22Rv1 (cell line): ENCODE measurements around the gene MRPL41.

Experiments
- ZFX ChIP-seq: fragments of 450-650 bp; IDR thresholded peaks from 2 replicates; pipeline ENCODE4 v1.6.1; 2017; ENCODE audit warnings: antibody characterized with exemption, borderline replicate concordance
- TF ChIP-seq, protein P1 (sequence below): fragments of 450-650 bp; IDR thresholded peaks from 2 replicates; pipeline ENCODE4 v1.5.1; 2017; ENCODE audit warnings: mild to moderate bottlenecking

DNA sequence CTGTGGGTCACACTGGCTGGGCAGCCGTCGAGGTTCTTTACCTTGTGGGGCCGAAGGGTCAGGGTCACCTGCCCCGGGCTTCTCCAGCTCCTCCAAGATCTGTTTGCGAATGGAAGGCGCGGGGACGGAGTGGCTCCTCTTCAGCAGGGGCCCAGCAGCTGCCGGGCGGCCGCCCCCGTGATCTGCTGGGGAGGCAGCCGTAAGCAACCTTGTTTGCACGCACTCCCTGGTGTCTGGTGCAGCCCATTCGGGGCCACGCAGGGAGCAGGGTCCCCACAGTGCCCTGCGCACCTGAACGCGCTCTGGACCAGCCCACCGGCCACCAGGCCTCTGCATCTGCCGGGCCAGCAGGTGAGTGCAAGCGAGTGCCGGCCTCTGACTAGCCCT is 36.3 kb upstream of the MRPL41 start:
- TF ChIP-seq, protein P1, sequence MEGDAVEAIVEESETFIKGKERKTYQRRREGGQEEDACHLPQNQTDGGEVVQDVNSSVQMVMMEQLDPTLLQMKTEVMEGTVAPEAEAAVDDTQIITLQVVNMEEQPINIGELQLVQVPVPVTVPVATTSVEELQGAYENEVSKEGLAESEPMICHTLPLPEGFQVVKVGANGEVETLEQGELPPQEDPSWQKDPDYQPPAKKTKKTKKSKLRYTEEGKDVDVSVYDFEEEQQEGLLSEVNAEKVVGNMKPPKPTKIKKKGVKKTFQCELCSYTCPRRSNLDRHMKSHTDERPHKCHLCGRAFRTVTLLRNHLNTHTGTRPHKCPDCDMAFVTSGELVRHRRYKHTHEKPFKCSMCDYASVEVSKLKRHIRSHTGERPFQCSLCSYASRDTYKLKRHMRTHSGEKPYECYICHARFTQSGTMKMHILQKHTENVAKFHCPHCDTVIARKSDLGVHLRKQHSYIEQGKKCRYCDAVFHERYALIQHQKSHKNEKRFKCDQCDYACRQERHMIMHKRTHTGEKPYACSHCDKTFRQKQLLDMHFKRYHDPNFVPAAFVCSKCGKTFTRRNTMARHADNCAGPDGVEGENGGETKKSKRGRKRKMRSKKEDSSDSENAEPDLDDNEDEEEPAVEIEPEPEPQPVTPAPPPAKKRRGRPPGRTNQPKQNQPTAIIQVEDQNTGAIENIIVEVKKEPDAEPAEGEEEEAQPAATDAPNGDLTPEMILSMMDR = no peak
- TF ChIP-seq ZFX = no peak
